SK-N-SH (cell line): Measurements from ENCODE around the gene CTNNA3. TPM values are rescaled to one million over a fixed set of nuclear protein-coding genes. Genes with fewer than 3 reads are reported as not detected.

Source experiments
- CTCF ChIA-PET: fragments of 300-600, 350-600 bp; formaldehyde crosslinking; extraction: SDS; loops from one replicate; lab custom pipeline; 2021; lab: Yijun Ruan, JAX
- POLR2A ChIA-PET: fragments of 350-600 bp; sonication (Branson Sonifier 250); formaldehyde crosslinking; extraction: SDS; loops from one replicate; lab custom pipeline; 2020; ENCODE audit warnings: antibody characterized with exemption, inconsistent platforms; lab: Yijun Ruan, JAX
- DNase-seq: peaks from one replicate; pipeline ENCODE4 v3.0.0; 2012
- H2AFZ ChIP-seq: fragments of 200-600 bp; sonication (generic); 2 replicates; pipeline ENCODE4 v1.8.1; 2016; ENCODE audit warnings: antibody characterized with exemption, mild to moderate bottlenecking, low read depth
- H3F3A ChIP-seq: fragments of 200-600 bp; sonication (generic); replicated peaks from 2 replicates; pipeline ENCODE3; 2016; ENCODE audit warnings: antibody characterized with exemption, mild to moderate bottlenecking; ENCODE audit not compliant: insufficient read depth
- H3K27ac ChIP-seq, 2 experiments: fragments of 200-500 bp in 1 of 2; fragments of 200-600 bp in 1 of 2; sonication (Bioruptor generic) in 1 of 2; sonication (generic), shearing (Covaris generic) in 1 of 2; 2 replicates each; pipeline versions ENCODE4 v1.5.1 to v1.6.1; 2014 to 2016; ENCODE audit warnings: low read depth in 2 of 2, inconsistent platforms in 1 of 2, low read length in 1 of 2, mild to moderate bottlenecking in 1 of 2, mixed read lengths in 1 of 2
- H3K27me3 ChIP-seq: fragments of 200-600 bp; sonication (generic), shearing (Covaris generic); 2 replicates; pipeline ENCODE4 v1.6.1; 2016; ENCODE audit warnings: mixed run types; ENCODE audit not compliant: insufficient read depth
- H3K36me3 ChIP-seq, 2 experiments: fragments of 200-500 bp in 1 of 2; fragments of 200-600 bp in 1 of 2; sonication (Bioruptor generic) in 1 of 2; sonication (generic) in 1 of 2; replicated peaks in 1 of 2; 2 replicates each; pipeline versions ENCODE3 to v1.5.1; 2014 to 2016; ENCODE audit warnings: low read length in 1 of 2, mild to moderate bottlenecking in 1 of 2; ENCODE audit not compliant: insufficient read depth in 2 of 2, control insufficient read depth in 1 of 2
- H3K4me1 ChIP-seq, 2 experiments: fragments of 200-500 bp in 1 of 2; fragments of 200-600 bp in 1 of 2; sonication (Bioruptor generic) in 1 of 2; sonication (generic), shearing (Covaris generic) in 1 of 2; 2 replicates each; pipeline versions ENCODE4 v1.5.1 to v1.6.1; 2014 to 2016; ENCODE audit warnings: low read depth in 1 of 2, low read length in 1 of 2, mixed run types in 1 of 2; ENCODE audit not compliant: insufficient read depth in 2 of 2, control insufficient read depth in 1 of 2
- H3K4me2 ChIP-seq: fragments of 200-600 bp; sonication (generic), shearing (Covaris generic); 2 replicates; pipeline ENCODE4 v1.6.1; 2017; ENCODE audit warnings: mixed run types
- H3K4me3 ChIP-seq, 2 experiments: fragments of 200-500 bp in 1 of 2; fragments of 200-600 bp in 1 of 2; sonication (Bioruptor generic) in 1 of 2; sonication (generic), shearing (Covaris generic) in 1 of 2; 2 replicates each; pipeline versions ENCODE4 v1.5.1 to v1.8.1; 2014 to 2016; ENCODE audit warnings: low read depth in 2 of 2, inconsistent platforms in 1 of 2, low read length in 1 of 2, mild to moderate bottlenecking in 1 of 2, mixed read lengths in 1 of 2, moderate library complexity in 1 of 2
- H3K79me2 ChIP-seq: fragments of 200-600 bp; sonication (generic); 2 replicates; pipeline ENCODE4 v1.8.1; 2017; ENCODE audit warnings: mild to moderate bottlenecking; ENCODE audit not compliant: insufficient read depth
- H3K9ac ChIP-seq: fragments of 200-600 bp; sonication (generic); 2 replicates; pipeline ENCODE4 v1.6.1; 2017; ENCODE audit warnings: mixed run types
- H3K9me2 ChIP-seq: fragments of 200-600 bp; sonication (generic); 2 replicates; pipeline ENCODE4 v1.6.1; 2017; ENCODE audit warnings: mixed run types
- H3K9me3 ChIP-seq: fragments of 200-600 bp; sonication (generic); 2 replicates; pipeline ENCODE4 v1.6.1; 2017; ENCODE audit warnings: mixed run types, mild to moderate bottlenecking, moderate library complexity
- H4K20me1 ChIP-seq: fragments of 200-600 bp; sonication (generic); 2 replicates; pipeline ENCODE4 v1.6.1; 2017; ENCODE audit warnings: mild to moderate bottlenecking, mixed run types; ENCODE audit not compliant: insufficient read depth
- CHD2 ChIP-seq: fragments of 150-350 bp; IDR thresholded peaks from 2 replicates; pipeline ENCODE4 v1.6.1; 2018; ENCODE audit warnings: low read length; ENCODE audit not compliant: partially characterized antibody
- EZH2phosphoT487 ChIP-seq: fragments of 200-600 bp; sonication (generic); IDR thresholded peaks from 2 replicates; pipeline ENCODE4 v1.6.1; 2017; ENCODE audit warnings: low read depth, mixed run types, mild to moderate bottlenecking, antibody characterized with exemption, moderate library complexity, borderline replicate concordance
- FOXM1 ChIP-seq: IDR thresholded peaks from 2 replicates; pipeline ENCODE4 v1.4.0; 2012; ENCODE audit warnings: low read depth, mild to moderate bottlenecking
- GABPA ChIP-seq: IDR thresholded peaks from 2 replicates; pipeline ENCODE4 v1.4.0; 2012; ENCODE audit warnings: low read depth, mild to moderate bottlenecking
- GATA2 ChIP-seq: sonication (generic); formaldehyde crosslinking; IDR thresholded peaks from 2 replicates; pipeline ENCODE4 v1.5.0; 2020; ENCODE audit warnings: mild to moderate bottlenecking, missing genetic modification reagents
- JUND ChIP-seq: IDR thresholded peaks from 2 replicates; pipeline ENCODE4 v1.4.0; 2012
- MEF2A ChIP-seq: IDR thresholded peaks from 2 replicates; pipeline ENCODE4 v1.4.0; 2012; ENCODE audit warnings: low read depth, borderline replicate concordance
- MXI1 ChIP-seq: IDR thresholded peaks from 2 replicates; pipeline ENCODE4 v1.6.1; 2012; ENCODE audit warnings: mild to moderate bottlenecking, low read depth, low read length, improper control_type of control experiment
- POLR2AphosphoS5 ChIP-seq: IDR thresholded peaks from 2 replicates; pipeline ENCODE4 v1.6.1; 2012; ENCODE audit warnings: low read depth, low read length
- RXRA ChIP-seq: IDR thresholded peaks from 2 replicates; pipeline ENCODE4 v1.4.0; 2012; ENCODE audit warnings: low read depth, mild to moderate bottlenecking, borderline replicate concordance
- SMC3 ChIP-seq: IDR thresholded peaks from 2 replicates; pipeline ENCODE4 v1.6.1; 2012; ENCODE audit warnings: low read depth, low read length, improper control_type of control experiment
- YY1 ChIP-seq: IDR thresholded peaks from 2 replicates; pipeline ENCODE4 v1.4.0; 2012; ENCODE audit warnings: low read depth, mild to moderate bottlenecking
- WGBS: methylation state at CpG from one replicate; pipeline ENCODE4 v1.1.6; 2017; ENCODE audit warnings: low lambda C conversion rate; 5-methylcytosine and 5-hydroxymethylcytosine counted together
- polyA plus RNA-seq, 3 experiments: library from polyadenylated mRNA; depleted of rRNA; stranded (reverse); fragments of >200 nt; gene quantifications; 2 replicates each; pipeline ENCODE4 v1.2.3, GENCODE V29; 2012
- TF ChIP-seq, protein P1 (sequence below): fragments of 150-350 bp; IDR thresholded peaks from 2 replicates; pipeline ENCODE4 v1.6.1; 2017; ENCODE audit warnings: antibody characterized with exemption, low read length, low read depth, borderline replicate concordance

The CTNNA3 gene
- polyA plus RNA-seq, 1 of the 3 experiments (the other 2 are of a cell fraction): not detected

- H3K4me2 ChIP-seq: no peak overlapping the region; the same call in 1 of the 2 replicates
Observed at GRCh38 chr10:67550046-67550445, 145.9 kb downstream of the CTNNA3 start.

DNA sequence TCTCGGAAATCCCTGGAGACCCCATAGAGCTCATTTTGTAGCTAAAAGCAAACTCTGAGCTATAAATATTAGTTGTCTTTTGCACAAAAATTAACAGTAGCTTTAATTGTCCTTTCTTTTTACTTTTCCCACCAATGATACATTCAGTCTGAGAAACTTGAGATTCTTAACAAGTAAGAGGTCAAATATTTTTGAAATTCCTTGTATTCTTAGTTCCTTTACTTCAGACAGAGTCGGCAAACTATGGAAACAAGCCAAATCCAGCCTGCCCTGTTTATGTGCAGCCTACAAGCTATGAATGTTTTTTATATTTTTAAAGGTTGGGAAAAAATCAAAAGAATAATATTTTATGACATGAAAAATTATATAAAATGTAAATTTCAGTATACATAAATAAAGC lies 146.6 kb downstream of the CTNNA3 start:
- H3K4me1 ChIP-seq: no peaks in the 10 kb centered on the region
- H3K27me3 ChIP-seq: no peaks in the 10 kb centered on the region
- ChIA-PET CTCF (interaction anchor here (0.9 kb wide), 2 partner anchors 28 to 46 kb away, joined by 3 to 4 read pairs; no protein-coding TSS in a partner anchor), POLR2A (no interaction called here)
- H2AFZ ChIP-seq: no peak overlapping the region
- no peak overlapping the region for H3K27ac ChIP-seq
- no peaks in the 10 kb centered on the region for H3K36me3 ChIP-seq
- H4K20me1 ChIP-seq: no peaks in the 10 kb centered on the region
- DNase-seq: no peak
- no peaks in the 10 kb centered on the region for H3K79me2 ChIP-seq
- peak overlapping the region in 1 of 2 experiments; percentile 23; a peak in 1 of 4 replicates for H3K4me3 ChIP-seq
- H3K9me2 ChIP-seq: no peaks in the 10 kb centered on the region
- no peaks in the 10 kb centered on the region for H3K9me3 ChIP-seq
- TF ChIP-seq MXI1: no peak
- no peak for TF ChIP-seq YY1
- TF ChIP-seq MEF2A: no peak
- TF ChIP-seq EZH2phosphoT487: no peak
- no peak for TF ChIP-seq POLR2AphosphoS5
- no peak for TF ChIP-seq SMC3
- no peak for TF ChIP-seq RXRA
- TF ChIP-seq, protein P1, sequence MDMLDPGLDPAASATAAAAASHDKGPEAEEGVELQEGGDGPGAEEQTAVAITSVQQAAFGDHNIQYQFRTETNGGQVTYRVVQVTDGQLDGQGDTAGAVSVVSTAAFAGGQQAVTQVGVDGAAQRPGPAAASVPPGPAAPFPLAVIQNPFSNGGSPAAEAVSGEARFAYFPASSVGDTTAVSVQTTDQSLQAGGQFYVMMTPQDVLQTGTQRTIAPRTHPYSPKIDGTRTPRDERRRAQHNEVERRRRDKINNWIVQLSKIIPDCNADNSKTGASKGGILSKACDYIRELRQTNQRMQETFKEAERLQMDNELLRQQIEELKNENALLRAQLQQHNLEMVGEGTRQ: no peak
- no peak for TF ChIP-seq FOXM1
- TF ChIP-seq CHD2: no peak
- WGBS: 10% methylated on average over 2 of the region's 2 CpGs
- H3F3A ChIP-seq: no peaks in the 10 kb centered on the region
- no peak overlapping the region for H3K9ac ChIP-seq
- no peak overlapping the region; the same call in 1 of the 2 replicates for H3K4me2 ChIP-seq

More at GRCh38 chr10:67550046-67550445, 145.9 kb downstream of the CTNNA3 start:
- Histone ChIP-seq H3K36me3 (no peaks in the 10 kb centered on the region), H3K4me1 (no peaks in the 10 kb centered on the region), H3K4me3 (no peak overlapping the region), H3K79me2 (no peaks in the 10 kb centered on the region), H3K27ac (no peak overlapping the region), H2AFZ (no peak overlapping the region), H4K20me1 (no peaks in the 10 kb centered on the region), H3F3A (no peaks in the 10 kb centered on the region), H3K9me2 (no peaks in the 10 kb centered on the region), H3K9me3 (no peaks in the 10 kb centered on the region)
- CTCF ChIA-PET: interaction anchor here (0.9 kb wide), 2 partner anchors 29 to 47 kb away, joined by 3 to 4 read pairs; no protein-coding TSS in a partner anchor
- POLR2A ChIA-PET: no interaction called here
- DNase-seq: no peak
- 24% methylated on average over 2 of the region's 2 CpGs for WGBS
- TF ChIP-seq MXI1 (no peak), GATA2 (no peak)
- TF ChIP-seq, all 33 proteins: peak for 0
- no peak overlapping the region for H3K9ac ChIP-seq
- H3K27me3 ChIP-seq: no peaks in the 10 kb centered on the region

DNA sequence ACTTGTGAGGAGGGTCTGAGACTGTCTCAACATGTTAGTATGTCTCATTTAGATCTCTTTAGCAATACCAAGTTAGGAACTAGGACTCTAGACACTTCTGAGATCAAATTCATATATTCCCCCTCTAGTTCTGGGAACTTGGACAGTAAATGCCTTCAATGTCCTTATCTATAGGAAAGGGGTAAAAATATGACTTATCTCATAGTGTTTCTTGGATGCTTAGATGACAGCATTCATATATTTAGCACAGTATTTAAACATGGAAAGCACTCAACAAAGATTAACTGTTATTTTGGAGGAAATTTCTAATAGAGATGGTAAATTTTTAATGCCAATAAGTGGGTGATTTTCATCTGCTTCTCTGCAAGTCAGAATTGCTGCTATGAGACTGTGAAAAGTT lies 154.6 kb downstream of the CTNNA3 start:
- Histone ChIP-seq H3K9ac (no peak overlapping the region), H3K9me2 (no peaks in the 10 kb centered on the region), H3K9me3 (no peaks in the 10 kb centered on the region), H3K4me2 (no peak overlapping the region), H3K4me1 (no peaks in the 10 kb centered on the region), H3F3A (no peaks in the 10 kb centered on the region), H2AFZ (no peak overlapping the region), H3K4me3 (no peak overlapping the region), H3K36me3 (no peaks in the 10 kb centered on the region), H3K27me3 (no peaks in the 10 kb centered on the region; the same call in 1 of the 2 replicates), H3K27ac (no peak overlapping the region), H3K79me2 (no peaks in the 10 kb centered on the region), H4K20me1 (no peaks in the 10 kb centered on the region)
- TF ChIP-seq MXI1 (no peak), JUND (no peak), GABPA (no peak), MEF2A (no peak)
- DNase-seq: no peak
- CTCF ChIA-PET: no interaction called here
- POLR2A ChIA-PET: no interaction called here
